ELF-1 (cell line): ENCODE measurements around the gene ATP10A.

Experiments used
- DNase-seq: peaks from one replicate; pipeline ENCODE4 v3.0.0-alpha.2; 2016; ENCODE audit warnings: low read depth, low spot score

ATP10A gene

DNA sequence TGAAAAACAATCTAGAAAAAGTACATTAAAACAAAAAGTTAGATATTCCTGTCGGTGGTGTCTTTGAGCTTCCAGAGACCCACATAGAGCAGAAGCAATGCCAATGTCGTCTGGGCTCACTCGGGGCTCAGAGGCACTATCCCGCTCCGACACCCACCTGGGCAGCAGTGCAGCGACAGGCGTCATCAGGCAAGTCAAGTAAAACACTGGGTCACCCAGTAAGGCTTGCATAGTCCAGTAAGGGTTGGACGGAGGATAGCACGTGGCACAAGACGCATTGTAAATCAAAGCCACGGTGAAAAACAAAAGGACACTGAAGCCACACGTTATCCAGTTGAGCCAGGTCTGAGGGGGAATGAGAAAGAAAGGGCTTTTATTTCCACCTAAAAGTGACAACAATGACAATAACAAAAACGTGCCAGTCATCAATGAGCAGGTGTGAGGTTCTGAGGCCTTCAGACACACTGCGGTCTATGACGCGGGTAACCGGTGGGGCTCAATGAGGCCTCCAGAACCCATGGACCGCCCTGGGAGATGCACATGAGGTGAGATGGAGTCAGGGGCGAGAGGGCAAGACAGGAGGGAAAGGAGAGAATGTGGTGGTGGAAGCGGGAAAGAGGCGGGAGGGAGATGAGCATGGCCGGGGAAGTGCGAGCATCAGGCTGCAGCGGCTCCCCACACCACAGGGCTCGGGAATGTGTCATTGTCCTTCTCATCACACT, 183.0 kb downstream of the ATP10A start:
- no peak for DNase-seq

DNA sequence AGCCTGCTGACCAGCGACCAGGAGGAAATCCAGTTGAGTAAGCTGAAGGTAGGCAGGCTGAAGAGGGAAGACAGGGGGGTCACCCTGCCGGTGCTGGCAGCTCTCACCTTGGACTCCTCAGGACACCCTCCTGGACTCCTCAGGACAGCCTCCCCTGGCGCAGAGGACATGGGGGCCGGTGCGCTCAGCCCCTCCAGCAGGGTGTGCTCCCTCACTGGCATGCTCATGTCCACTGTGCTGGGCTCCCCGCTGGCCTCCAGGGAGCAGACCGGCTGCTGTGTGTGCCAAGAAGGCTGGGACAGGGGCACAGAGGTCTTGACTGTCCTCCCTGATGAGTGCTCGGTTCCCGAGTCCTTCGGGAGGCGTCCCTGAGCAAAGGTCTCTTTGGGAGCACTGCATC, 183.6 kb downstream of the ATP10A start:
- DNase-seq: no peak

DNA sequence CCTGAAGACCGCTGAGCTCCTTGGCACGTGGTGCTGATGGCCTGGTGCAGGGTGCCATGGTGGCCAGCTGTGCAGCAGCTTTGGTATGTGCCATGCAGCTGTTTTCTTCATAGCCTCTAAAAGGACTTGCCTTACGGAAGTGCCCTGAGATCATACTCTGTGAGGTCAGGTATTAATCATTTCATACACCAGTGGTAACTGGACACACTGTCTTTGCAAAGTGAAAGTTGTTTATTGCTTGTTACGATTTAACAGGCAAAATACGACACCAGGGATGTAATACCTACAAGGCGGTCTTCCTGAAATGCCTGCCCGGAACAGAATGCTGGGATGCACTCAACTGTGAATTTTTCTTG, 184.6 kb downstream of the ATP10A start:
- no peak for DNase-seq

DNA sequence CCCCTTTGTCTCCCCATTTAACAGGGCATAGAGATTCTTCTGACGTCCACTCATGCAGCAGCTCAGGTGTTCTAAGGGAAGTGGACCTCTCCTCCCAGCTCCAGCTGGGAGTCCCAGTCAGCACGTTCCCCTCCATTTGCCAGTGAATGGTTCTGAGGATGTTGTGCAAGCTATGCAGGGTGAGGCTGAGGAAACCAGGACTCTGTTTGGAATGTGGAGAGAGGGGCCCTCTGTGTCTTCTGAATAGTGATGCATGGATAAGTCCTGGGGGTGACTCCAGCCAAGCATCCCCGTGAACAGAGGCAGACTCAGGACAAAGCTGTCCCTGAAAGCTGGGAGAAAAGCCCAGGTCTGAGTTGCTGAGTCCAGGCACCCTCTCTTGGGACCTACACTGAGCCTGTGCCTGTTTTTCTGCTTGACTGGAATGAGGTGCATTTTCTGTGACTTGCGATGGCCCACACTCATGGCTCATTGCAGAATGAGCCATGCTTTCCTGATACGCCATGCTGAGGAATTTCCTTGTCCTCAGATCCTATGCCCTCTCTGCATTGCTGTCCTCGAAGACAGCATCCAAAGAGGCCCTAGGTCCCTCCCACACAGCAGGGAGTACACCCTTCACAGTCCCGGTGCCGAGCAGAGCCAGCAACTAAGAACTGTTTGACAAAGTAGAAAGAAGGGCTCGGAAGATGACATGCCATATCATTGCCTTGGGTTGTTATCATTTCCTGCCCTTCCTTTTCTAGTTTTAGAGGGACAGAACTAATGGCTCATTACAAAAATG, 185.2 kb downstream of the ATP10A start:
- peak; percentile 21 for DNase-seq

DNA sequence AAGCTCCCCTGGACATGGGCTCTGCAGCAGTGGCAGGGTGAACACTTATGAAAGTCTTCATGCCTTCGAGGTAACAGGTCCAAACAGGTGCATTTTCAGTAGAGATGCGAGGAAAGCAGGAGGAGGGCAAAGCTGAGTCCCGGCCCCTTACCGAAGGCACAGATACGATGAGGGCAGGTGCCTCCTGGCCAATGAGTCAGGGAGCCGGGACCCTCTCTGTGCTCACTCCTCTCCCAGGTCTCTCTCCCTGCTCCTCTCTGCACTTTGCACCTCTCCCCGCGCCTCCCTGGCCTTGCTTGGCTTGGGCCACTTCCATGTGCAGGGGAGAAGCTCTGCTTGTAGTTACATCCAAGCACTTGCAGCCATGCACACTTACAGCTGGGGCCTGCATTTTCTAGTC, 187.1 kb downstream of the ATP10A start:
- no peak for DNase-seq

DNA sequence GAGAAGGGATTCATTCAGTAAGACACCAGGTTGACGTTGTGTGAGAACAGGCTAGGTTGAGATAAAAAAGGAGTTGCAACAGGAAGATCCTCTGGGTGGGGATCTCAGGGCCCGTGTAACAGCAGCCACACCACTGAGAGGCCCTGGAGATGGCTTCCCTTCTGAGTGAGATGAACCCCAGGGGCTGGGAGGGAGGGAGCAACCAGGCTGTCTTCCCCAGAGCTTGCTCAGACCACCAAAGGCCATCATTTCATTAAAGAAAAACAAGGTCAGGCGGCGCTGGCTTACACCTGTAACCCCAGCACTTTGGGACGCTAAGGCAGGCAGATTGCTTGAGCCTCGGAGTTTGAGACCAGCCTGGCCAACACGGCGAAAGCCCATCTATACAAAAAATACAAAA, 187.7 kb downstream of the ATP10A start:
- no peak for DNase-seq

DNA sequence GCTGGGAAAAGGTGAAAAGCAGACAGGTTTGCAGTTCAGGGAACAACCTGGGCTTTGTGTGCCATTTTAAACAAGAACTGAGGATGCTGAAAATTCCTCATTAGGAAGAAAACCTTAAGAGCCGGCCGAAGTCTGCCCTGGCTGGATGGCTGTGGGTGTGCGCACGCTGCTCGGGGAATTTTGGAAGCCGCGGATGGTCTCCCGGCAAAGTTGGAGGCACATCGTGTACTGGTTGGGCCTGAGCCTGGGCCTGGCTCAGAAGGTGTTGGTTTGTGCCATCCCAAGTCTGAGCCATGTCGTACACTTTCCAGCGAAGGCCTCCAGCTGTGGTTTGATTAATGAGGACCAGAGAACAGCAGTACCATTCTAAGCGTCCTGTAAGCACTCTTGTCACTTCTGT, 188.2 kb downstream of the ATP10A start:
- peak; percentile 22 for DNase-seq

DNA sequence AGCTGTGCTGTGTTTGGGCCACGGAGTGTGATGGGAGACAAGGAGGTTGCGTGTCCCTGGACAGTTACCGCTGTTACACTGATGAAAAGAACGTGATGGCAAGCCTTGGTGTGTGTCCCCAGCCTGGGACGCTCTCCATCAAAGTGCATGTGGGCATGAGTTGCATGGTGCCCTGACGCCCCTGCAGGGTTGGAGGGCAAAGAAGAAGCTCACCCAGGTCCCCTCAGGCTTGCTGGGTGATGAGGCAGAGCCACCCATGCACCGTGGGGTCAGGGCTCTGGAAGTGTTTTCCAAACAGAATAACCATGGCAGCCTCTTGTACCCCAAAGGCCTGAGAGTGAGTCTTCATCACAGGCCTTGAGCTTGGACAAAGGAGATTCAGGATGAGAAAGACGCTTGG, 189.2 kb downstream of the ATP10A start:
- no peak for DNase-seq

DNA sequence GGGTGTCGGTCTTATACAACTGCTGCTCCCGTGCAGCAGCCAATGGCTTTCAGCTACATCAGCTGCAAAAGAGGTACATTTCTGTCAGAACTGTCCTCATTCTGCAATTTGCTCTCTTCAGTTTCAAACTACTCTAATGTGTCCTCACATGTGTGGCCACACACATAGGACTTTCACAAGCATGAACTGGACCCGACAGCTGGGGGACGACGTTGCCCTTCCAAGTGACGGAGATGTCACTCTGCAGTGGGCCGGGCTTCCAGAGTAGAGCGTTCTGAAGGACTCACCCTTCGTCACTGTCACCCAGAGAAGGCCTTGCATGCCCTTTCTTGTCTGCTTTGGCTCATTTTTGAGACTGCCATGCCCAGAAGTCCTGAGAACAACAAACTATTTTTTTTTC, 189.8 kb downstream of the ATP10A start:
- no peak for DNase-seq

DNA sequence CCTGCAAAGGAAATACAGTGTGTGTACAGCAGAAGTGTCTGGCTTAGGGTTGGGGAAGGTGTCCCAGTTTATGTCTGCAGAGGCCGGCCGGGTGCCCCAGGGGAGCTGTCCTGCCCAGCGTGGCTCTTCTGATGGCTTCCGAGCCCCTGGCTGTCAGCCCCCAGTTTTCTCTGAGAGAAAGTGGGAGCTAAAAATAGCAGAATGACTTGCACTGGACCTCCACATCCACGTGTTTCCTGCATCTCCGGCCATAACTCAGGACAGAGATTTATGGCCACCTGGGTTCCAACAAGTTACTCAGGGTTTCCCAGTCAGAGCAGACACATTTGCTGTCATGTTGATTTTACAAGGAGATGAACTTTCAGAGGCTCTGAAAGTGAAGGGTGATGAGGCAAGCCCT, 192.0 kb downstream of the ATP10A start:
- peak; percentile 42 for DNase-seq

DNA sequence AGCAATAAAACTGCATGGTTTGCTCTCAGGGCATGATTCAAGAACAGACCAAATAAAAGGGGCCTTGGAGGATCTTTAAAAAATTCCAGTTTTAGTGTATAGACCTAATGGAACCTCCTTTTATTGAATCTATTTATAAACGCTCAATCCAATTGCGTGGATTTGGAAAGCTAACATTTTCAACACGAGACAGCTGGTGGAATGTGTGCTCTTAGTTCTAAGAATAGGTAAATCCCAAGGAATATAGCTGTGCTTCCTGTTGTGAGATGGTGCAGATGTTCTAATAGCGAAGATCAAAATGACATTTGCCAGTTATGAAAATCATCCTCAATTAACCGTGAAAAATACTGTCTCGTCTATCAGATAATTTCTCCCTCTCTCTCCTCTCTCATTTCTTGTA, 192.5 kb downstream of the ATP10A start:
- no peak for DNase-seq

DNA sequence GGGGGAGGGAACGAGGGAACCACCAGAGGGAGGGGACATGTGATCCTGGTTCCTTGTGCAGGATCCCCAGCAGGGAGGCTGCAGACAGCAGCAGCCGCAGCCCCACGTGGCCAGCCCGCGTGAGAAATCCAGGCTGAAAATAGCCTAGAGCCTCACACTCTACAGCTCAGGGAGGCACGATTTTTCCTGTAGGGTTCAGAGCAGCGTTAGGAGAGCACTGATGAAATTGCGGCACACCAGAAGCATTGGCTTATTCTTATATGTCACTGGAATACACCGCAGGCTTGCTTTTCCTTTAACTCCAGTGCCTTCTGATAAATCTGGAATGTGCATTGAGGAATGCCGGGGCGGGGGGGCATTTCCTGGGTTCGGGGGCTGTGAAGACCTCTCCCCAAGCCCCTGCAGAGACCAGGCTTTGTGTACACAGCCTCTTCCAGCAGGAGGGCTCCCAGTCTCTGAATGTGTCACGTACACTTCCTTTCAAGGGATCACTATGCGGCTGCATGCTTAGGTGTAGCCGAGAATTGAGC, 193.0 kb downstream of the ATP10A start:
- peak; percentile 91 for DNase-seq

DNA sequence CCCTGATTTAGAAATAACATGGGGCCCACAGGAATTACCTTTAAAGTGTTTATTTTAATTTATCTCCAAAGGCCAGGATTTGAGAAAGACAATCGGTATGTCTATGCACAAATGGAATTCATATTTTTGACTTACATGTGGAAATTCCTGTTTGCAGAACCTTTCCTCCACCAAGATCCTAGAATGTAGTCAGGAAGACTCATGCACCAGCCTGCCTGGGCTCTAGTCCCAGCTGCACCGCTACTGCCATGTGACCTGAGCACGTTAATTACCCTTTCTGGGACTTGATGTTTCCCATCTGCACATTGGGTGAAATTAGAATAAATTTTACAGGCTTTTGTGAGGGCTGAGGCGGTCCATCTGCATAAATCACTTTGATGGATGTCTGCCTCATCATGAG, 194.2 kb downstream of the ATP10A start:
- no peak for DNase-seq

DNA sequence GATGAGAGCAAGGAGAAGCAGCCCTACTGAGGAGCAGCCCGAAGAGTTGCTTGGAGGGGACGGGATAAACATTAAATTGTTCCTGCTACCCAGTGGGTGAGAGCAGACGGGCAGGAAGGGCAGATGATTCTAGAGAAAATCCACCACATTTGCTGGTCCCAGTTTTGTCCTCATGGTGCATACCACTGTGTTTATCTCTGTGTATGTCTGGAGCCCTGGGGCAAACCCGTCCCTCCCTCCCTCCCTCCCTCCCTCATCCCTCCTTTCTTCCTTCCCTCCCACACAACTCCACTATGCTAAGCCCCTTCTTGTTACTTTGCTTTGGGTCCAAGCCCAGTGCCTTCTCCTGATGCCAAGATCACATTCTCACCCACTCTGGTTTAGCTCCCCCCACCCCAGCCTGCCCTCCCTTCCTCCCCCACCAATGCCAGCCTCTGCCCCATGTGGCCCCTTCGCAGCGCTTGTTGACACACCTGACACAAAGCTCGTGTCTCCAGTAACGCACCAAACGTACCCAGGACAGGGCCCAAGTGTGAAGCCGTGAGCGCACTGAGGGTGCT, 194.8 kb downstream of the ATP10A start:
- no peak for DNase-seq

DNA sequence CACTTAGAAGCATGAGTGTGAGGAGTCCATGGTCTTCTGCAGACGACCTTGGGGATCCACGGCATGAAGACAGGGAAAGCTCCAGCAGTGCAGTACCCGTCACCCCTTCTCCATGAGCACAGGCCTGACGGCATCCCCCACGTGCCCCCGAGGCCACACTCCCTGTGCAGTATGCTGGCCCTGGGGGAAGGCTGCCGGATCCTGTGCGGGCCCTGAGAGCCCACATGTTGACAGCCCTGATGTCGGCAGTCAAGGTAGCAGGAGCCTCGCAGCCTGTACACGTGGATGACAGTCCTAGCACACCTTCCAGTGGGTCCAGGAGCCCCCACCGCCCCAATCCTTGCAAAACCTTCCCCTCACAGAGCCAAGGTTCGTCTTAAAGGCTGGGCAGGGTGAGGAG, 195.3 kb downstream of the ATP10A start:
- no peak for DNase-seq

DNA sequence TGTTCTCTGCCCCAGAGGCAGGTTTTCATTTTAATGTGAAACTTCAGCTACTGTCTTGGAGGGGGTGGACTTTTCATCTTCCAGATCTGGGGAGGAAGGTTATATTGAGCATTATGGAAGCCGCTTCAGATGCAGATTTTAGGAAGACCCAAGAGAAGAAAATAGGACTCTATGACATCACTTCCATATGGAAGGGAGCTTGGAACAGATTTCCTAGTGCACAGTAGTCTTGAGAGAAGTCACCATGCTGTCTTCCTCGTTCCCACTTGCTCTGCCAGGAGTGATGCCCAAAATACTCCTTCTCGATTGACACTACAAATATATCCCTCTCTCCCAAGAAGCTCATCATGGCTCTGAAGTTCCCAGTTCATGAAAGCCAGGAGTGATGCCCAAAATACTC, 197.2 kb downstream of the ATP10A start:
- no peak for DNase-seq

DNA sequence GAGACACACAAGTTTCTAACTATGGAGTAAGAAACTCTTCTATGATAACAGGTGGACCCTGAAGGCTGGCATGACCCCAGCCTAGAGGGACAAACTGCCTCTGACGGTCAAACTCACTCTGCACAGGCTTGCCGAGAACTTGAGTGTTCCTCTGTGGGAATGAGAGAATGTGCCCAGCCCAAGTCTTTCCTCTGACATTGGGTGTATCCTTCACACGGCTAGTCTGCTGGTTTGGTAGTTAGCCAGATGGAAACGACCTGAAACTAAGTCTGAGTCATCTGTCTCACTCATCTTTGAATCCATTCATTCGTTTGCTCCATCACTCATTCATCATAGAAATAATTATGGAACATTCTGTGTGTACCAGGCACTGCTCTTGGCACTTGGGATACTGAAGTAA, 198.4 kb downstream of the ATP10A start:
- DNase-seq: no peak

DNA sequence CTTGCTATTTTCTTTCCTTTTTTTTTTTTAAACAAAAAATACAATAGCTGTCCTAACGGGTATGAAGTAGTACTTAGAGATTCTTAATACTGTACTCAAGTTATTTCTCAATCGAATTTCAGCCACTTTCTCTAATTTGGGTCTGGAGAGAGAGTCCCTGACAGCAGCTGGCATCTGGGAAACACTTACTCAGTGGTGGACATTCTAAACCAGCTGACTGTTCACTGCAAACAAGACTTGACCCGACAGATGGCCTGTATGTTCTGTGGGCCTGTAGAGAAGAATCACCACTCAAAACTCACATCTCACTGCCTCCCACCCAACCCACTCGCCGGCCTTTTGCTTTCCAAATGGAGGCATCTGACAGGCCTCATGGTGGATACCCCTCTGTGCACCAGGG, 199.6 kb downstream of the ATP10A start:
- DNase-seq: no peak

DNA sequence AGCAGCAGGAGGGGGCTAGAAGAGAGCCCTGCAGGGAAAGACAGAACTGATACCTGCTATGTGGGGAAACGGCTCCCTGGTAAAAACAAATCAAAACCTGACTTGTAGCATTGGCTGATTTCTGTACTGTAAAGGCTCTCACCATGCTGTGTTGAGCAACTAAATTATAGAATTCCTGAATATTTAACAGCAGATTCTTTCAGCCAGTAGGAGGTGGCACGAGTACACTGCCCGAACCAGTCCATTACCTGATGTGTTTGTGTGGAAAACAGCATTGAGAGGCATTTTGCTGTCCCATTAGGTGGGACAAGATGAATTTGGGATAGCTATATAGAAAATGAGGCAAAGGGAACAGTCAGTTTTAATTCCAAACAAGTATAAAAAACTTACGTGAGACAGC, 201.2 kb downstream of the ATP10A start:
- DNase-seq: no peak

DNA sequence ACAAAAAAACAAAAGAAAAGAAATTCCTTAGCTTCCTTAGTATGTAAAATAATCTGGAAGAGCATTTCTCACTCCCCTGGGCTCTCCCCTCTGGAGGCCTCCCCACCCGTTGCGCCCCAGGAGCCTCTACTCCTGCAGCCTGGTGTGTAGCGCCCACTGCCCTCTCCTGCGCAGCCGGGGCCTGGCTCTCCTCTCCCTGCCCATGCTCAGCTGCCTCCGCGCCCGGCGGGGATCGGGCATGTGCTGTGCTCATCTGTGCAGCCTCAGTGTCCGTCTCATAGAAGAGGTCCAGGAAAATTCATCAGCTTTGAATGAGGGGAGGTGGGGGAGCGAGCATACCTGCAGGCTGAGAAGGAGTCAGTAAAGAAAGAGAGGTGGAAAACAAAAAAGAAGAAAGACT, 203.9 kb downstream of the ATP10A start:
- DNase-seq: no peak

DNA sequence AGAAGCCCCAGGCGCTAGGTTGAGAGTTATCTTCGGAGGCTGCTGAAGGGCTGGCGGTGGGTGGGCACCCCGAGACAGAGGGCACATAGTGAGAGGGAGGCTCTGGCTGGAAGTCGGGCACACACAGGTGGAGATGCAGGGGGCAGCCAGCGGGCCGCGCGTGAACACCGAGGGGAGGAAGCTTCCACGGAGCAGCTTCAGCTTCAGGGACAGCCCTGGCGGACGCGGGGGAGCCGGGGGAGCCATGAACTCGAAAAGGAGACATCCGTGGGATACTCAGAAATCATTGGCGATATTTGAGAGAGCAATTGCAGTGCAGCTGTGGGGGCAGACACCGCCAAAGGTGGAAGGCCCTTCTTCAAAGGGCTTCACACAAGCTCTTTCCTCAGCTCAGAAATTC, 204.6 kb downstream of the ATP10A start:
- DNase-seq: no peak

DNA sequence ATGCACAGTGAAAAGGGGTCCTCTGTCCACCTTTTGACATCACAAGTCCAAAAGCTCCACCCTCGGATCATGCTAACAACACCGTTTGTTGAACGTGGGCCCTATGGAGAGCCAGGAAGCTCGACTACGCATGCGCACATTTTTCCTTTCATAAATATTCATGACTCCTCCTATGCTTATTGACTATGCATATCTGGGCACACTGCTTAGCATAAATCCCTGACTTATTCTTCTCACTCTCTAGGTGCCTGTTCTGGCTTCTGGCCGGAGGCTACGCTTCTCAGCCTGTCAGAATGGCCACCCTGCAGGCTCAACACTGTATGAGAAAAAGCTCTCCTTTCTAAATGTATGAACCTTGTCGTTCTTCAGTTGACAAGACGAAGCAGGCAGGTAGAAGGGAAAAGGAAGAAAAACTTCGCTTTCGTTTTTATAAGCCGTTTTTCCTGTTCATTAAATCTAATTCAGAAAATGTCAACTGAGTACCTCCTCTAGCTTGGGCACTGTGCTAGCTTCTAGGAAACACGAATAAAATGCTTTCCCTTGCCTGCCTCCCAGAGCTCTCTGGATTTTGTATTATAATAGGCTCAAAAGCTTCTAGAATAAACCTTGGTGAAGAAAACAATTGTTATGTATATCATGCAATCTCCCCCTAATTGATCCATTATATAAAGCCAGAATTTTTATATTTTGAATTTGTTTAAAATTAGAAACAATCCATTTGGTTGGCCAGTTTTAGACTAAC, 207.7 kb downstream of the ATP10A start:
- peak; percentile 33 for DNase-seq
